ENCODE results near the gene SOCS6.
"Not testable (repeated sequence)": the region's sequence is repeated elsewhere in the genome, so short reads cannot be mapped to it uniquely, and the experiment has no call there.

SOCS6 gene

DNA sequence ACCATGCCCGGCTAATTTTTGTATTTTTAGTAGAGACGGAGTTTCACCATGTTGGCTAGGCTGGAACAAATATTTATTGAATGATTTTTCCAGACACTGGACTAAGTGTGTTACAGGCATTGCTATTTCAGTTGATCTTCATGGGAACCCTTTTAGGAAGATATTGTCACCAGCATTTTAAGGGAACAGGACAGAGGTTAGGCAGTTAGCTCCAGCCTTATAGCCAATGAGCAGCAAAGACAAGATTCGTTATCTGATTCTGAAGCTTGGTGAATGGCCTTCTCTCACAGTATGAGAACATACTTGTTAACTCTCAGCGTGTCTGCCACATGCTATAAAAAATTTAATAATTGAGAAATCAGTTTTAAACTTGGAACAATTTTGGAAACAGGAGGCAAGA, 73.4 kb downstream of the SOCS6 start:
- no peak for DNase-seq

DNA sequence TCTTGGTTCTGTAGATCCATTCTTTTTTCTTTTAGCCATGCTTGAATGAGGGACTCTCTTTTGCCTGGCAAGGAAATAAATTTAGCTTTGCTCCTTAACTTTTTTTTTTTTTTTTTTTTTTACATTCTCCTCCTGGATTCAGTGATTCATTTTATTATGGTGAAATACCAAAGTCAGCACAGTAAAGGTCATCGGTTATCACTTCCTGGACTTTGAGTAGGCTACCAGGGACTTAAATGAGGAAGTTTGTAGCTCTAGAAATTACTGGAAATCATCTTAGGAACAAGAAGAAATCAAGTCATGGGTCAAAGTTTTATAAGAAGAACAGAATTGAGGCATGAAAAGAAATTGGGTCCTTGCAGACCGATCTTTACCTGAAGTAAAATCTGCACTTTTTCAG, 75.0 kb downstream of the SOCS6 start:
- no peak for DNase-seq

DNA sequence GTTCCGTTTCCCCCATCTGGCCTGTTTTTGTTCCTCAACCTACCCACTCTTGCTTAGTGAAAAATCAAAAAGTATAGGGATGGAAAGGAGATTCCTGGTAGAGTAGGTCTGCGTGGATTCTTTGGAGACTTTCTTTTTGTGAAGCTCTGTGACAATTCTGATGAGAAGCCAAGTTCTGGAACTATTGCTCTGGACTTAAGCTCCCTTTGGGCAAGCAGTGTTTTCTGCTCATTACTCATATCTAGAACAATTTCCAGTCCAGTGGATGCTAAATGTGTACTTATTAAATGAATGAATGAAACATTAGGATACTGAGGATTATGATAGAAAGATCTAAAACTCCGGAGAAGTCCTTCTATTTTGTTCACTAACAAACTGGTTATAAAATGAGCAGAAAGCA, 76.5 kb downstream of the SOCS6 start:
- DNase-seq = no peak

DNA sequence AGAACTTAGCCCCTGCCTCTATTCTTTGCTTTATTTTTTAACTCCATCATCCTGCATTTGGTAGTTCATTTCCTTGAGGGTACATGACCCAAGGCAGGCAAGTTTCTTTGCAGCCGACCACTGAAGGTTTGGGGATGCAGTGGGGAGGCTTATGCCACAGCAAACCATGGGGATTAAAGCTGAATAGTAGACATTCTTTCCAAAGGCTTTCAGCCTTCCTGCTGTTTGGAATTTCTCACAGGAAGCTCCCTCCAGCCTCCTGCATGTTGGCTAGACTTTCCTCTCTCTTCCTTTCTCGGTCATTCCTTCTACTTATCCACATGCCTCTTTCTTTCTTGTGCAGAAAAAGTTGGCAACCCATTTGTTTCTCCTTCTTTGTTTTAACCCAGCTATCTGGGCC, 77.3 kb downstream of the SOCS6 start:
- DNase-seq = no peak

DNA sequence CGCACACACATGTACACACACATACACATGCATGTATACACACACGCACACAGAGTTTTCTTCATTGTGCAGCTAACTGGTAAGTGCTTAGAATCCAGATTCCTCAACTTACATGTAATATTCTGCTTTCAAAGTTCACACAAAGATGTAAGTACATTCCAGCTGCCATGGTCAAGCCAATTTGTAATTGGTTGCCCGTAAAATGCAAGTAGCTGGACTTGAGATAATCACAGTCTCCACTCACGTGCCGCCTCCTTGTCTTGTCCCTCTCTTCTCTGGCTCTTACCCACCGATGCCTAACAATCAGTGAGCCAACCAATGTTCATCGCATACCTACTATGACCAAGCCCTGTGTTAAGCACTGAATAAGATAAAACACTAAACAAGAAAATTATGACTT, 77.8 kb downstream of the SOCS6 start:
- DNase-seq = no peak

DNA sequence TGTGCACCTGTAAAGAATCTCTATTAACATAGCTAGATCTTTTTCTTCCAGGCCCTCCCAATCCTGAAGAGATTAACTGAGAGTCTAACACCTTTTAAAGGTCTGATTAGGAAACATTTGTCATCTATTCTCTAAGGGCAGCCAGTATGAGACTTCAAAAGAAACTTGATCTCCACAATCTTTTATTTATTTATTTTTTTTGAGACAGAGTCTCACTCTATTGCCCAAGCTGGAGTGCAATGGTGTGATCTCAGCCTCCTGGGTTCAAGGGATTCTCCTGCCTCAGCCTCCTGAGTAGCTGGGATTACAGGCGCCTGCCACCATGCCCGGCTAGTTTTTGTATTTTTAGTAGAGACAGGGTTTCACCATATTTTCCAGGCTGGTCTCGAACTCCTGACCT, 78.5 kb downstream of the SOCS6 start:
- DNase-seq = not testable (repeated sequence)

DNA sequence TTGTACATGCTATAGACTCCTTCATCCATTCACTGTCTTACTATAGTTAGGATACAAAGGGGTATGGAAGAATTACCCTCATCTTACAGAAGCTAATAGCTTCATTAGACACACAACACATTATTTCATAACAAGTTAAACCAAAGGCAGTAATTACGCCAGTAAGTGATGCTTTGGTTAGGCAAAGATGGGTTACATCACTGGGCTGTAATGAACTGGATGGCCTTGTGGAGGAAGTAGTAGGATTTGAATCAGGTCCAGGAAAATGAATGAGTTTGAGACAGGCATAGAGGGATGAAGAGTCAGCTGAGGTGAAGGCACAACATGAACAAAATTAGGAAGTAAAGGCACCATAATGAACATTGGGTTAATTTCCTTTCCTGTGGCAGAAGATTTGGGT, 80.1 kb downstream of the SOCS6 start:
- DNase-seq = no peak

DNA sequence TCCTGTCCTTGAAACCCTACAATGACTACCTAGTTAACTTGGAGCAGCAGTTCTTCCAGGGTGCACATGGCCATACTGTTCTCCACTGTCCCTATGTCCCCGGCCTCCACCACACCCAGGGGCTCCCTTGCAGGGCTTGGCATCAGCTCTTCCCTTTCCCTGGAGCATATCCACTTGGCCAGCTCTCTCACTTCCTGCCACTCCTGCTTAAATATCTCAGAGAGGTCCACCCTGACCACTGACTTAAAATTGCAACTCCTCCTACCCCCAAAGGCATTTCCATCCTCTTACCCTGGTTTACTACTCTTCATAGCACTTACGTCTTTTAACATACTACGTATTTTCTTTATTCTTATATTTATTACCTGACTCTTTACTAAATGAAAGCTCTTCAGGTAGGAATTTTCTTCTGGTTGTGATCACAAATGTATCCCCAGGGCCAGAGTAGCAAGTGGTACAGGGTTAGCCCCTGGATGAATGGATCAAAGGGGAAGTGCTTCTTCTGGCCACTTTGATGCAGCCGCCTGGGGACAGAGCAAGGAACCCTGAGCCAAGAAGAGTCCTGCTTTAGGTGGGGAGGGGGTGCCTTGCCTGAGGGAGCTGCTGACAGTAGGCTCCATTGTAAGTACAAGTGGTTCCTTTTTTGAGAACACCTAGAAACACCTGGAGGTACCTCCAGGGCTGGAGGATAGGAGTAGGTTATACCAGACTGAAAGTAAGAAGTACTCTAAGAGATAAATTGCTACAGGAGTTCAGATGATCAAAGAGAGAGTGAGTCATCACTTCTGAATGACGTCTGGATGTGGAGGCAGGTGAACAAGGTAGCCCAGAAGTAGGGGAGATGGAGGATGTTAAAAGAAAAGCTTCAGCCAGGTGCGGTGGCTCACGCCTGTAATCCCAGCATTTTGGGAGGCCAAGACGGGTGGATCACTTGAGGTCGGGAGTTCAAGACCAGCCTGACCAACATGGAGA, 82.2 kb downstream of the SOCS6 start:
- DNase-seq = no peak

DNA sequence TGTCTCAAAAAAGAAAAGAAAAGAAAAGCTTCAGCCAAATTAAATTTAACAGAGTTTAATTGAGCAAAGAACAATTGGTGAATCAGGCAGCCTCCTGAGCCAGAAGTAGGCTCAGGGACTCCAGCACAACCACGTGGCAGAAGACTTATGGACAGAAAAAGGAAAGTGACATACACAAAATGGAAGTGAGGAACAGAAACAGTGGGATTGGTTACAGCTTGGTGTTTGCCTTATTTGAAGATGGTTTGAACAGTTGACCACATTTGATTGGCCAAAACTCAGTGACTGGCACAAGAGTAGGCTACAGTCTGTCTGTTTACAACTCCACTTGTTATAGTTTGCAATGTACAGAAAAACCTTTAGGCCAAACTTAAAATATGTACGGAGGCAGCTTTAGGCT, 83.1 kb downstream of the SOCS6 start:
- no peak for DNase-seq

DNA sequence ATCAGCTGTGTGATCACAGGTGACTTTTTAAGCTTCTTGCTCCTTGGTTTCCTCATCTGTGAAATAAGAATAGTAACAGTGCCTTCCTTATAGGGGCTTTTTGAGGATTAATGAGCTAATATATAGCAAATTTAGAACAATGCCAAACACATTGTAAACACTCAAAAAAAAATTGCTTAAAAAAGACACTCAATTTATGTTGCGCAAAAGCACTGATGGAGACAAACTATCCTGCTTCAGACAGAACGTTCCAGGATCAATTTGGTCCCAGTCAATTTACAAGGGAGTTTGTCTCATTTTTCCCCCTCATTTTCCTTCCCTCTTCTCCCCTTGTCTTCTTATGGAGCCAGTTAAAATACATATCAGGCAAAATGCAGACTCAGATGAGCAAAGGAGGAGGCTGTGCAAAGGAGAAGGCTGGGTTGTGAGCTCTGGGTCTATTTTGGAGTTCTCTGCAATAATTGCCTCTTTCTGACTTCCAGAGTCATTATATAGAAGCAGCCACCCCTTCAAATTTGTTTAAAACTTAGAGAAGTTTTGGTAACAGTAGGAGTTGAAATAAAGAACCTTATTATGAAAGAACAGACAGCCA, 83.7 kb downstream of the SOCS6 start:
- no peak for DNase-seq

DNA sequence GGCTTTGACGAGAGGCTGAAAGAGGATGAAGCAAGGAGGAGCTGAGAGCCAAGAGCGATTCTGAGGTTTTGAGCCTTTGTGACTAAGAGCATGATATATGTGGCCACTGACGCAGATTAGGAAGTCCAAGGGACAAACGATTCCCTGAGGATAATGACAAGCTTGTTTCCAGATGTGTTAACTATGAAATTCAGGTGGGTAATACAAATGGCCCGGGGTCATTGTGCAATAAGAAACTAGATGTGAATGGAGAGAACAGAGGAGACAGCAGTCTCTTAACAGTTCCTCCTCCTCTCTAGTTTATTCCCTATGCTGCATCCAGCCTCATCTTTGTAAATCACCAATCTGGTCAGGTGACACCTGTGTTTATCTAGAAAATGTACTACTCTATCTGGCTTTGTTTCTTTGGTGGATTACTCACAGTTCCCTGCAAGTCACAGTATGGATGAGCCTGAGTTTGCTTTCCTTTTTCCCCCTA, 84.2 kb downstream of the SOCS6 start:
- DNase-seq = no peak

DNA sequence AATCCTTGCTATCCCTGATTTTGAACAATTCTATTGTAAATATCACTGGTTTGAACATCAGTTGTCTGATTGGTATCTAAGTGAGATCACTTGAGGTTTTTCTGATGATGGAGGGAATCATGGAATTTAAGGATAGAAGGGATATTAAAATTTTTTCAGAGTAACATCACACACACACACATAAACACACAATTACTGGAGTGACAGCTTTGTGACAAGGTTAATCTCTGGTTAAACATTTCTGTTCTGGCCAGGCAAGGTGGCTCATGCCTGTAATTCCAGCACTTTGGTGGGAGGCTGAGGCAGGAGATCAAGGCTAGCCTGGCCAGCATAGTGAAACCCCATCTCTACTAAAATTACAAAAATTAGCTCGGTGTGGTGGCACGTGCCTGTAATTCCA, 85.3 kb downstream of the SOCS6 start:
- no peak for DNase-seq

DNA sequence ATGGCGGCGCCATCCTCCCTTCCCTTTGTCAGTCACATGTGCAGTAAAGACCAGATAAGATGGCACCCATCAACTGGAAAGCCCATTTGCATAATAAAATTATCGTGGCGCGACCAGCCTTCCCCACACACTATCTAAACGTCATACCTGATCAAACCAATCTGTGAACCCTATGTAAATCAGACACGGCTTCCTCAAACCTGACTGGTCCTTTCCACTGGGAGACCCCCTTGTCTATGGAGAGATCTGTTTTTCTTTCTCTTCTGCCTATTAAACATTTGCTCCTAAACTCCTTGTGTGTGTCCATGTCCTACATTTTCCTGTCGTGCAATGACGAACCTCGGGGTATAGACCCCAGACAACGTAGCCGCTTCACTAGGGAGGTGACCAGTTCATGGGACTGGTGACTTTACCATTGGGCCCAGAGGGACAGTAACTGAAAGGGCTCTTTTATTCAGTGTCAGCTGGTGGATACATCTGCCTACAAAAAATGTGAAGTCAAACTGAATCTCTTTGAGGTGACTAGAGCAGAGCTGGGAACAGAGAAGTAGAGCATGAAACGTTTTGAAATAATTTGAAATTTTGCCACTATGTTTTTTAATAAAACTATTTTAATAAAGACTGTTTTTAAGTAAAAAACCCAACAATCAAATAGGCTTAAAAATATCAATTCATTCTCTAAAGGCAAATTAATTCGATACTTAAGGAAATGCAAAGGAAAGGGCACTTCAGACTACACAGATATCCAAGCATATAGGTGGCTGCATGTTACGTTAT, 87.5 kb downstream of the SOCS6 start:
- DNase-seq = no peak

DNA sequence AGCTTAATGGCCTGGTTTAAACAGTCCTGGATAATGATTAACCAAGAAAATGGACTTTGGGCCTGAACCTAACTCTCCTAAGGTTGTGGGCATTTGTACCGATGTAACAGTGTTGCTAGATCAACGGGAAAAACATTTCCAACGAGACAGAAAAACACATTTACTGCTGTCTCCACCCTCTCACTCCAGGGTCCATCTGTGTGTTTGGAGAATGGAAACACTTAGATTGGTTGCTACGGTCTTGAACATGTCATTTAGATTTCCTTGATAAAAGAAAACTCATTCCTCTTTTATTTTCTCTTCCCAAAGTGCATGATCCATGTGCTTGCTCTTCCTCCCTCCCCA, 88.0 kb downstream of the SOCS6 start:
- no peak for DNase-seq

DNA sequence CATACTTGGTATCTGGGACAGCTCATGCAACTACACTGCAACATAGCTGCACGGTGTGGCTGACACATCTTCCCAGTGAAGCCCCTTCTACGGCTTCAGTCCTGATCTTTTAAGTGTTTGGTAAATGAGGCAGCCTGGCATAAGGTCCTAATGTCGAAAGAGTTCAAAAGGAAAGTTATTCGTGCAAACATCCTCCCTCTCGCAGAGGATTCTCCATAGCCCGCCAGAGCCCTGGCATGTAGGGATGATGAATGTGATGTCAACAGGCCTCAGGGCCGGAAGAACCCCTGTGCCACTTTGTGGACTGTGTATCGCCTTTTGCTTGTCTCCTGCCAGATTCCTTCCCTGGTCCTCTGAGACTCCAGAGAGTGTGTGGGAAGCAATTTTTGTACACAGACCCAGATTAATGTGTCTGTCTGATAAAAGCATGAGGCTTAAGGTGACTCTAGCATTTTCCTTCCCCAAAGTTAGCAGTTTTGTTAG, 88.5 kb downstream of the SOCS6 start:
- DNase-seq = no peak

DNA sequence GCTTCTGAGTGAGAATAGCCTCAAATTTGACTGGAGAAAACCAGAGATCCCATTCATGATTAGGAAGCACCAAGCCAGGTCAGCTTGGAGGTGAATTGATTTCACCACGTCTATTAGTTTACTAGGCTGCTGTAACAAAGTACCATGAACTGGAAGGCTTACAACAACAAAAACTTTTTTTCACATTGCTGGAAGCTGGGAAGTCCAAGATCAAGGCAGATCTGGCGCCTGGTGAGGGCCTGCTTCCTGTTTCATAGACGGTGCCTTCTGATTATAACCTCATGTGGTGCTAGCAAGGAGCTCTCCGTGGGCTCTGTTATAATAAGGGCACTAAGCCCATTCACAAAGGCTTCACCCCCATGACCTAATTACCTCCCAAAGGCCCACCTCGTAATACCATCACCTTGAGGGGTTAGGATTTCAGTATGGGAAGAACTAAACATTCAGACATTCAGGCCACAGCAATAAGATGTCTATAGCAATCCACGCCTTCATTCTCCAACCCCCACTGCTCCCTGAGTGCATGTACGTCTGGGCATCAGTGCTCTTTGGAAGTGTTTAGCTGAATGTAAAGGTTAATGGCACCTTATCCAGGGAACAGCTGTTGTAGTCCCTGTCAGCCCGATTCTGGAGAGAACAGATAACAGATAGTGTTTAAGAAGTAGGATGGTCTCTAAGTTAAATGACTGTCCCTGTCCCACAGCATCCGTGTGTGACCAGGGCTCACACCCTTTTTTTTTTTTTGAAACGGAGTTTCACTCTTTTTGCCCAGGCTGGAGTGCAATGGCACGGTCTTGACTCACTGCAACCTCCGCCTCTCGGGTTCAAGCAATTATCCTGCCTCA, 89.2 kb downstream of the SOCS6 start:
- no peak for DNase-seq
